Coronary artery (tissue), 2 donors: Measurements from ENCODE around the gene TMEM87B.

Source experiments
- DNase-seq: peaks from one replicate; pipeline ENCODE4 v3.0.0-alpha.2; 2017; ENCODE audit warnings: low spot score
- H3K27ac ChIP-seq, 2 donors: fragments of 200-600 bp; sonication (generic); one replicate each; pipeline ENCODE4 v1.5.1; 2016 to 2019
- H3K4me3 ChIP-seq: fragments of 200-600 bp; sonication (generic); 2 replicates; pipeline ENCODE4 v1.5.1; 2016; ENCODE audit warnings: mild to moderate bottlenecking, moderate library complexity
- TF ChIP-seq, protein P1 (sequence below): fragments of 200-600 bp; sonication (generic); IDR thresholded peaks from one replicate; pipeline ENCODE4 v1.5.1; 2019; ENCODE audit warnings: antibody characterized with exemption

The TMEM87B gene

DNA sequence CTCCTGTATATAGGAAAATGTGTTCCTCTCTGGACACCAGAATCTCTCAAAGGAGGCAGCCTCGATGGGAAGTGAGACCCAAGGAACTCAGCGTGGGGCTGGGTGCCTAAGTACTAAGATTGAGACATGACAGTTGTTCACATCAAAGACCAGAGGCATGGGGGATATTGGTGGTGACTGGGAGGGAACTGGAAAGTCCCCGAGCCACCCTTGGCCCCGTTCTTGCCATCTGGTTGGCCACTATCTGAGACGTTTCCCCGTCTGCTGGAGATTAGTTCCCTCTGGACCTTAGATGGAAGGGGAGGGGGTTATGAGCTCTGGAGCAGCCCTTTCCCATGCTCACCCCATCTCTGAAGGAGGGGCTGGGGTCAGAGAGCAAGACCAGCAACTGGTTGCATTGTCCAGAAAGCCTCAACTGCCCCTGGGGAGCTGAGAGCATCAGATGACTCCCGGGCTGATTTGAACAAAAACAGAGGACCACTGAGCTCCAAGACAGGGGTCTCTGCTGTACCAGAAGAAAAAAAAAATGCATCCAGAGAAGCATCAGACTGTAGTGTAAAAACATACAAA lies 94.9 kb downstream of the TMEM87B start:
- DNase-seq = no peak
- TF ChIP-seq, protein P1, sequence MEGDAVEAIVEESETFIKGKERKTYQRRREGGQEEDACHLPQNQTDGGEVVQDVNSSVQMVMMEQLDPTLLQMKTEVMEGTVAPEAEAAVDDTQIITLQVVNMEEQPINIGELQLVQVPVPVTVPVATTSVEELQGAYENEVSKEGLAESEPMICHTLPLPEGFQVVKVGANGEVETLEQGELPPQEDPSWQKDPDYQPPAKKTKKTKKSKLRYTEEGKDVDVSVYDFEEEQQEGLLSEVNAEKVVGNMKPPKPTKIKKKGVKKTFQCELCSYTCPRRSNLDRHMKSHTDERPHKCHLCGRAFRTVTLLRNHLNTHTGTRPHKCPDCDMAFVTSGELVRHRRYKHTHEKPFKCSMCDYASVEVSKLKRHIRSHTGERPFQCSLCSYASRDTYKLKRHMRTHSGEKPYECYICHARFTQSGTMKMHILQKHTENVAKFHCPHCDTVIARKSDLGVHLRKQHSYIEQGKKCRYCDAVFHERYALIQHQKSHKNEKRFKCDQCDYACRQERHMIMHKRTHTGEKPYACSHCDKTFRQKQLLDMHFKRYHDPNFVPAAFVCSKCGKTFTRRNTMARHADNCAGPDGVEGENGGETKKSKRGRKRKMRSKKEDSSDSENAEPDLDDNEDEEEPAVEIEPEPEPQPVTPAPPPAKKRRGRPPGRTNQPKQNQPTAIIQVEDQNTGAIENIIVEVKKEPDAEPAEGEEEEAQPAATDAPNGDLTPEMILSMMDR = no peak
- H3K27ac ChIP-seq = peak overlapping the region in 1 of 2 donors; percentile 56
- no peak overlapping the region for H3K4me3 ChIP-seq

DNA sequence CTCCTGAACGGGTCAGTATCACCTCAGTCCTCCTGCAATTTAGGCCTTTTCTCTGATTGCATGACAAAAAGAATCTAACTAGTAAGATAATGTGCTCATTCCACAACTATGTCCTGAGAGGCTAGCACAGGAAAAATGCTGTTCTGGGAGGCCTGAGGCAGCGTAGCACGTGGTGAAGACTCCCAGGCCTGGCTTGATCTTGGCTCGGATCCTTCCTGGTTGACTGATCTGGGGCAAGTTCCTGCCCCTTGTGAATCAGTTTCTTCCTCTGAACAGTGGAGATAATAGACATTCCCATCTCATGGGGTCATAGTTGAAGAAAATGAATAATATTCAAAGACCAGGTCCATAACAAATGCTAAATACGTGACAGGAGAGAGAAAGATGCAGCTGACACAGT lies 95.4 kb downstream of the TMEM87B start:
- peak overlapping the region in 1 of 2 donors; percentile 56 for H3K27ac ChIP-seq
- DNase-seq = peak; percentile 69
- TF ChIP-seq, protein P1 = no peak

DNA sequence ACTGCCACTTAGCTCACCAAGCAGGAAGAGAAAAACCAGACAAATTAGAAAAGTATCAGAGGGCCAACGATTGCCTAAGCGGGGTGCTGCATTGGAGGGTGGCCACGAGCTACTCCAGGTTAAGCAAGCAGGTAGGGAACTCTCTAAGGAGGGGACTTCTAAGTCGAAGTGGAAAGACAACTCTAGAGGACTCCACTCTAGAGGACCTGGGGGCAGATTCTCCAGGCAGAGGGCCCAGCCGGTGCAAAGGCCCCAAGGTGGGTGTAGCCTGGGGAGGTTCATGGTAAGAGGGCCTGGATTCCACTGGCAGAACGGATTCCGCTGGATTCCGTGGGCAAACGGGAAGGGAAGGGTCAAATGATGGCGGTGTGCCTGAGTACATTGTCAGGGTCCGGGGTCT lies 95.8 kb downstream of the TMEM87B start:
- peak overlapping the region in 1 of 2 donors; percentile 56 for H3K27ac ChIP-seq
- peak; percentile 45 for DNase-seq
- TF ChIP-seq, protein P1 = no peak
- H3K4me3 ChIP-seq = no peak overlapping the region

More for the DNA sequence above, 95.4 kb downstream of the TMEM87B start:
- no peak overlapping the region for H3K4me3 ChIP-seq

DNA sequence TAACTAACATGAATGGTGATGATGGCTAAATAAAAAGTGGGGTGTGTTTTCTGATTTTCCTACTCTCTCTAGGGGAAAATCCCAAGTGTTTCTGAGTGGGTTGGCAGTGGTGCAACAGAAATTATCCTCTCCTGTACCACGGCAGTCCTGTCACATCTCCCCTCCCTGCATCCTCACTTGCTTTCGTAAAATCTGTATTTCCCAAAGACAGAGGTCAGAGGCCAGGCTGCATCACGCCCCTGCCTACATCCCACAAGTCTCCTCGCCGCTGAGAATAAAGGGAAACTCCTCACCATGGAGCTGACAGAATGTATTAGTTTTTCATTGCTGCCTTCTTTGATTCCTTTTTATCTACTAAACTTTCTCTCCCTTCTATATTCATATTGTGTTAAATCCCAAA lies 96.2 kb downstream of the TMEM87B start:
- peak; percentile 14 for DNase-seq
- TF ChIP-seq, protein P1 = no peak
- H3K4me3 ChIP-seq = no peak overlapping the region
- no peak overlapping the region for H3K27ac ChIP-seq

DNA sequence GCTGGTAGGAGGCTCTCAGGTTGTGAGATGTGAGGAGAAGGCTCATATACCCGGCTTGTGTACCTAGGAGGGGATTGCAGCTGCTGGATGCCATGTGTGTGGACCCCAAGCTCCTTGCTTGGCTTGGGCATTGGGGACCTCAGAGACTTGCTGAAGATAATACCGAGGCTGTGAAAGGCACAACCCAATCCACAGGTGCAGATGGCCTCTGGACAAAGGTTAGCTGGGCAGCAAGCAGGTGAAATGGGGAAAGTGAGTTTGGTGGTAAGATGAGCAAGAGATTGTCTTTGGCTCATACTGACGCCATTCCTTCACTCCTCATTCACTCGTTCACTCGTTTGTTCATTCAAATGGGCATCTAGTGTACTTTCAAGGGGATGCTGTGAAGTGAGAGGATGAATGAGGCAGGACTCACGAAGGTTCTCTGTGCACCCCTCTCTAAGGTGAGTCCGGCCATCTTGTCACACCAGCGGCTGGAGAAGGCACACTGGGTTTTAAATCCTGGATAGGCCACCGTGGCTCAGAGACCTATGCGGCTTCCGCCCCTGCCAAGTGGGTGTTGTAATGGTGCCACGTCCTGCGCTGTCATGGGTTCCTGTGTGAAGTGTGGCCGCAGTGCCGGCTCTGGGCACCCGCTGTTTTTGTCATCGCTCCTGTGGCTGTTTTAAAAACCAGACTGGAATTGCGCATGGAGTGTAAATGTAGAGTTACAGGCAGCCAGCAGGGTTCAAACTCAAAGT lies 96.8 kb downstream of the TMEM87B start:
- no peak overlapping the region for H3K4me3 ChIP-seq
- TF ChIP-seq, protein P1 = no peak
- H3K27ac ChIP-seq = no peak overlapping the region
- DNase-seq = peak; percentile 29

DNA sequence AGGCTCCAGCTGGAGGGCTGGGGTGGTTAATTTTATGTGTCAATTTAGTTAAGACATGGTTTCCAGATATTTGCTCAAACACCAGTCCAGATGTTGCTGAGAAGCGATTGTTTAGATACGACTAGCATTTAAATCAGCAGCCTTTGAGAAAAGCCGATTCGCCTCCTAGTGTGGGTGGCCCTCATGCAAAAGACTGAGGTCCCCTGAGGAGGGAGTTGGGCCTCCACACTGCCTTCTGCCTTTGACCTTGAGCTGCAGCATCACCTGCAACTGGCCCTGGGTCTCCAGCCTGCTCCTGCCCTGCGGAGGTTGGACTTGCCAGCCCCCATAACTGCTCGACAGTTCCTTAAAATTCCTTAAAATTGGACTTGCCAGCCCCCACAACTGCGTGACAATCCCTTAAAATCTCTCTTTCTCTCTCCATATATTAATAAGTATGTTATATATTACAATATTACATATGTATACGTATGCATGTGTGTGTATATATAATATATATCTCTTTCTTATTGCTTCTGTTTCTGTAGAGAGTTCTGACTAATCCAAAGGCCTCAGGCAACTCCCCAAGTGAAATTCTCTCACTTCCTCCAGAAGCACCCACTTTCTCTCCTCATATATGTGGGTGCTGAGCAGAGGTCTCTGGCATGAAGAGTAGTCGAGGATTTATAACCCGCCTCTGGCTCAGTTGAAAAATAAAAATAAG lies 97.6 kb downstream of the TMEM87B start:
- Histone ChIP-seq H3K4me3 (no peak overlapping the region), H3K27ac (no peak overlapping the region)
- TF ChIP-seq, protein P1 = no peak
- no peak for DNase-seq
